HG02852 (cell line): ENCODE data around the gene ZNF516.

Experiments
- ATAC-seq: cut with Tn5 transposase; IDR thresholded peaks from one replicate; pipeline ENCODE4 v1.9.1; 2021; ENCODE audit warnings: mild to moderate bottlenecking, moderate library complexity; ENCODE audit not compliant: unreplicated experiment

ZNF516 gene

GRCh38 chr18:76349067-76349715, 145.9 kb downstream of the ZNF516 start:
- ATAC-seq, result peak; percentile 75

DNA sequence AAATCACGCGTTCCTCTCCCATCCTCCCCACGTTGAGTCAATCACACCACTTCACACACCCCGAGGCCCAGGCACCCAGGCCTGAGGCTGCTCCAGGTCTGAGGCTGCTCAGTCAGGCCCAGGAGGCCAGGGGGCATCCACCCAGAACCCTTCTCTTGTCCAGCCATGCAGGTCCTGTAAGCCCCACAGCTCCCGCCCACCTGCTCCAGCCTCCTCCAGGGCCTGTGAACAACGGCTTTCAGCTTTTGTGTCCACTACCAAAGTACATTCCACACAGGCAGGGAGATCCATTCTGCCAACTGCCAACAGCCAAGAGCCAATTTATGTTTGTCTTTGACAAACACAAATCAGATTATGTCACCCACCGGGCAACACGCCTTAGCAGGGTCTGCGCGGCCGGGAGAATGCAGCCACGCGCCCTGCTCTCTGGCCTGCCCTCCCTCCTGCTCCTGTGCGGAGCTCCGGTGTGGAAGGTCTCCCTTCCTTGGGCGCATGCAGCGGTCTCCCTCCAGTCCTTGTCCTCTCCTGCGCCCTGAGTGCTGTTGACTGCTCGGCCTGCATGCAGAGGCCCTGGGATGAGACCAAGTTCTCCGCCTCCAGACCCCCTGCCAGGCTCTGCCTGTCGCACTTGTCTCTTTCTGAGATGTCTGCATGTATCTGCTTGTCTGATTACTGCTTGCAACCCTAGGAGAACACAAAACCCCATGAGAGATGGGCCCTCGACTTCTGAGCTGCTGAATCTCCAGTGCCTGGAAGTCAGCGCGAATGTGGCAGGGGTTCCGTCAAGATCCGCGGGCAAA, 146.6 kb downstream of the ZNF516 start:
- ATAC-seq, result no peak

GRCh38 chr18:76347341-76347740, 147.7 kb downstream of the ZNF516 start:
- no peak for ATAC-seq

DNA sequence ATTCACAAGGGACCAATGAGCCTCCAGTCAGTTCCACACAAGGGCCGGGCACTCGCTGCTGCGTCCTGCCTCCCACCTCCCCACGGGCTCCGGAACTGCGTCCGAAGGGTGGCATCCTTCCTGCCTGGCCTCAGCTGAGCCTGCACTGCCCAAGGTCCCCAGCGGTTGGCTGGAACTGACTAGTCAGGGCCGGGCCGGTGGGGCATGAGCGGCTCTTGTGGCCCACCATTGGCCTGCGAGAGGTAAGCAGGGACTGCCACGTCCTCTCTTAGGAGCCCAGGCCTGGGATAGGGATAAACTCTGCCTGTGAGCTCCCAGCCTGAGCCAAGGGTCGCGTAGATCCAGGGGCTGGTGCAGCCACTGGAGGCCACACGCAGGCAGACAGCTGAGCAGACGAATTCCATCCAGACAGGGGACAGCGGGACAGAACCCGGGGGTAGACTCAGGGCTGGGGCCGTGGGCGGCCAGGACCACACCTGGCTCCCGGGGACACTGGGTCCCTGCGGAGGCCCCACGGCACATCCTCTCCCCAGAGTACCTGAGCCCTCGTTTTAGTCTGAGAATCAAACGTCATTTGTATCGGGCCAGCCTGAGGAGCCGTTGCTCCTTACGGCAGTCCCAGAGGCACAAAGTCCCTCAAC, 148.4 kb downstream of the ZNF516 start:
- ATAC-seq, result no peak

- ATAC-seq, result no peak
Observed at GRCh38 chr18:76345901-76346300, 149.1 kb downstream of the ZNF516 start.

- no peak for ATAC-seq
Observed at GRCh38 chr18:76343938-76344569, 151.0 kb downstream of the ZNF516 start.

DNA sequence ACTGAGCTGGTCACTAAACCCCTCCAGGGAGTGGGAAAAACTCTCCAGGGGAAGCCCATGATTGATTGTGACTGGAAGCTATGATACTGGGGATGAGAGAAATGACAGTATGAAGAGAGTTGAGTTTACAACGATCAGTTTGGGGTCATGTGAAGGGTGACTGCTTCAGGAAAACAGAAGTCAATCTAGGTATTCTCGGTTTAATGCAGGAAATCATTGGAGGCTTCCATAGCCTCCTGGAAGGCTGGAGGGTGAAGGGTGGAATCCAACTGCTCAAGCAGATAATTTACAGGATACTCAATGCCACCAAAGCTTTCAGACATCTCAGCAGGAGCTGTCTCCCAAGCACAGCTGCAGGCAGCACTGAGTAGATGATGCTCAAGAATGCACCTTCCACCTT, 154.6 kb downstream of the ZNF516 start:
- no peak for ATAC-seq

DNA sequence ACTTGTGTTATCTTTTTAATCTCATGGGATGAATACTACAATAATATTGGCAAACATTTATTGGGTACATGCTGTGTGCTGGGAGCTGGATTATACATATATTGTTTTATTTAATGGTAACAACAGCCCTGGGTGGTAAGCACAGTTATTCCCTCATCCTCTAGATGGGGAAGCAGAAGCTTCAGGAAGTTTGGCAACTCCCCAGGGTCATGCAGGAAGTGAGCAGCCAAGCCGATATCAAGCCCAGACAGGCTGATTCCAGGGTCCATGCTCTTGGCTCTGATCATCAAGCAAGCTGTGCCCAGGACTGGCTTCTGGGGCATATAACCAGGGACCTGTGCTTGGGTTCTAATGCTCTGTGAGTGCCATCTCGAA, 155.8 kb downstream of the ZNF516 start:
- no peak for ATAC-seq

- ATAC-seq, result no peak
Observed at GRCh38 chr18:76338619-76339245, 156.3 kb downstream of the ZNF516 start.

- no peak for ATAC-seq
Observed at GRCh38 chr18:76338088-76338487, 157.0 kb downstream of the ZNF516 start.

GRCh38 chr18:76335859-76336640, 159.0 kb downstream of the ZNF516 start:
- no peak for ATAC-seq

GRCh38 chr18:76328140-76328539, 166.9 kb downstream of the ZNF516 start:
- ATAC-seq, result no peak

DNA sequence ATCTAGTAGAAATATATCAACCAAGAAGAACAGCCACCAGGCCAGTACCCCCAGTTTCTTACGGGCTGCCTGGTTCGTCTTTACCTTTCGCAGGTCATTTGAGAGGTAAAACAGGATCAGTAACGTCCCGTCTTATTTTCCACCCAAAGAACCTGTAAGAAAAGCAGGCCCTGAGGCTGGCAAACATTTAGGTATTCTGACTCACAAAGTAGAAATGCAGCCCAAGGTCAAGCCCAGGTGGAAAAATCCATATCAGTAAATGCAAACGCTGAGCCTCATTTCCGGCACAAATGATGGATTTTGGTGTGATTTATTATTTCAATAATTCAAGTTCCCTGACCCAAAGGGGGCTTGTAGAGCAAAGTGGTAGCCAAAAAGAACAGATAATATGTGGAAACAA, 171.2 kb downstream of the ZNF516 start:
- ATAC-seq, result no peak

DNA sequence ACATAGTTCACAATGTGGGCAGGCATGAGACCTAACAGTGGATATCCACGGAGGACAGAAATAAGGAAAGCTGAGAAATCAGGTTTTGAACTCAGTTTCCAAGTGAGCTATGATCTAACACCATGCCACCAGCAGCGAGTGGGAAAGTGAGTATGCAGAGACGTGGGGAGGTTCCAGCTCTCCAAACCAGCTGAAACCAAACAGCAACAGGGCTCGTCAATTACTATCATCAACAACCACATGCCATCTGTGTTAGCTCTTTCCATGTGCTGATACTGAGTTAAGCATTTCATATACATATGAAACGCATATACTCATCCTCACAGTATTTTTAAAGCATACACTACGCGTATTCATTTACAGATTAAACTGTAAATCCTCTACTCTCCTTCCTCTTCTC, 172.4 kb downstream of the ZNF516 start:
- ATAC-seq, result no peak

DNA sequence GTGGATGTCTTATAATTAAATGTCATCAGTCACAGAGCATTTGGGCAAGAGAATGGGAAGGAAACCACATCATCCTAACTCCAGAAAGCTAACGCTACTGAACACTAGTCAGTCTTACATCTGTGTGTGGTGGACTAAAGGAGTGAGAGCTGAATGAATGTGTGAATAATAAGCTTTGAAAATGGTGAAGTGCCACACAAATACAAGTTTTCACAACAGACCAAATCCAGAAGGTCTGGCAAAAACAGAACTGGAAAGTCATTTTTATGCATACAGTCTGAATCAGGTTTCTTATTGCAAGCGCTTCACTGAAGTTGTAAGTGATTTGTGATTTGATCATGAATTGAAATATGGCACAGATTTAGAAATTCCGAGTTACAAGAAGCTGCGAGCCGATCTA, 175.7 kb downstream of the ZNF516 start:
- ATAC-seq, result no peak

DNA sequence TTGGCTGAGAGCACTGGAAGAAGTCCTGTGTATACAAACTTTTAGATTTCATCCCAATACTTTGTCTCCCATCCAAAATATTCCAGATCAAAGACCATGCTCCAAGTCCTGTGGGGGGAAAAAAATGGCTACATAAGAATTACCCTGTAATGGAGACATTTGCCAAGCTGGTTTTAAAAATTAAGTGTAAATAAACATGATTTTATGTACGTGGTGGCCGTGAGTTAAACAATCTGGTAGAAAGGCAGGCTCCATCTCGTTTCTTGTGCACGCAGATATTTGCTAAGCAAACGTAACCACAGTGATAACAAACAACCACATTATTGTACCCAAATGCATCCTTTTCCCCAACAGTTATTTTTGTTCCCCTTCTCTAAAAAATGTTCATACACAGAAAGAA, 176.4 kb downstream of the ZNF516 start:
- ATAC-seq, result no peak

- no peak for ATAC-seq
Observed at GRCh38 chr18:76317136-76317535, 177.9 kb downstream of the ZNF516 start.

DNA sequence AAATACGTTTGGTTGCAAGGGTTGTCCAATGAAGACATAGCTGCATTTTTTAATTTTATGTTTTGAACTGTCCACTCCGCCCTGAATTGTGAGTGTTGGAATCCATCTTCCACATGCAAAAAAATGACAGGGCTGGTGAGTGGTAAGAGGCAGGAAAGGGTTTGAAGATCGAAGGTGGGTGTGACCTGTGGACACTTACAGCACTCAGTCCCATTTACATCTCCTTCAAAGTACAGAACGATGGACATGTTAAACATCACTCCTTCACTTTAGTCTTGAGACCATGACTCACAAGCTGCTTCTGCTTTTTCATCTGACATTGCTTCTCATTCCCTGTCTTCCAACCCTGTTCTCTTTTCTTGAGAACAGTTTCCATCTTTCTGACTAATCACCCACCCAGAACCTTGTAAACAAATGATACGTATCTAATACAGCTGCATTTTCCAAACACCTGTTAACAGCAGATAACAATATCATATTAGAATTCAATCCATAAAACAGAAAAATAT, 179.3 kb downstream of the ZNF516 start:
- no peak for ATAC-seq

DNA sequence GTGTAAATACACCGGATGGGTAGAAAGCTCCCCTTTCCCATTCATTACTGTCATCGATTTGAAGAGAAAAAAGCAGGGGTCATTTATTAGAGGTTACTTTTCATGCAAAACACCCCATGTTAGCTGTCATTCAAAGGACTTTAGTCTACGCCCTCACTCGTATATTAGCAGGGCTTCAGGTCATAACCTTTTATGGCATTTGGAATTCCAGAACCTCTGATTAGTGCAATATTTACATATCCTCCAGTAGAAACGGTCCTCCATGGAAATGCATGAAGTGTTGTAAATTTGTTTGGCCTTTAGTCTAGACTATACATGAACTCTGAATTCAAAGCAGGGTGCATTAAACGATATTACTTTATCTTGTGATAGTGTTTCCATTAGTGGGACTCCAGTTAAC, 180.5 kb downstream of the ZNF516 start:
- ATAC-seq, result no peak

DNA sequence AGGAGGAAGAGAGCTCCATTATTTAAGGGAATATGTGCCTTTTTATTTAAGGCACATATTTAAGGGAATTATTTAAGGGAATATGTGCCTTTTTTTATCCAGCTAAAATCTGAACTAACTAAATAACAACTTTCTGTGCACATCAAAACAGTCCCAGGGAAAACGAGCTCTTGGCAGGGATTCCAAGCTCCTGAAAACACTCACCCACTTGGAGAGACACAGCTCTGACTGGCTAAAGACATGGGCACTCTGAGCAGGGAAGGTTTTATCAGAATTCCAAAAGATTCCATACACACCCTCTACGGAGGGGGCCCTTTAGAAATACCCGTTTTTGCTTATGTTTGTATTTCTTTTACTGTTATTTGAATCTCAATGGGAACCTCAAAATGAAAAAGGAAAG, 181.0 kb downstream of the ZNF516 start:
- no peak for ATAC-seq
